MM.1S (cell line): ENCODE data around the gene PRAMEF2.
"Not testable (repeated sequence)": the region's sequence is repeated elsewhere in the genome, so short reads cannot be mapped to it uniquely, and the experiment has no call there.

Experiments used
- DNase-seq: peaks from one replicate; pipeline ENCODE4 v3.0.0-alpha.2; 2015
- H2AFZ ChIP-seq: fragments of 300-600 bp; sonication (generic); 2 replicates; pipeline ENCODE4 v1.6.0; 2016; ENCODE audit warnings: antibody characterized with exemption, low read length
- H3F3A ChIP-seq: fragments of 300-600 bp; sonication (generic); 2 replicates; pipeline ENCODE4 v1.6.1; 2016; ENCODE audit warnings: mild to moderate bottlenecking, antibody characterized with exemption, low read length, moderate library complexity, mixed read lengths; ENCODE audit not compliant: insufficient read depth
- H3K27ac ChIP-seq: fragments of 300-600 bp; sonication (generic); 2 replicates; pipeline ENCODE4 v1.5.1; 2016; ENCODE audit warnings: mild to moderate bottlenecking, low read length
- H3K27me3 ChIP-seq: fragments of 300-600 bp; sonication (generic); replicated peaks from 2 replicates; pipeline ENCODE4 v1.6.0; 2016; ENCODE audit warnings: low read length; ENCODE audit not compliant: insufficient read depth
- H3K36me3 ChIP-seq: fragments of 300-600 bp; sonication (generic); replicated peaks from 2 replicates; pipeline ENCODE4 v1.6.1; 2016; ENCODE audit warnings: mild to moderate bottlenecking, low read length, mixed read lengths; ENCODE audit not compliant: insufficient read depth
- H3K4me1 ChIP-seq: fragments of 300-600 bp; sonication (generic); 2 replicates; pipeline ENCODE4 v1.6.1; 2016; ENCODE audit warnings: low read length, mixed read lengths
- H3K4me2 ChIP-seq: fragments of 300-600 bp; sonication (generic); 2 replicates; pipeline ENCODE4 v1.6.0; 2016; ENCODE audit warnings: low read depth, low read length
- H3K4me3 ChIP-seq: fragments of 300-600 bp; sonication (generic); 2 replicates; pipeline ENCODE4 v1.5.1; 2016; ENCODE audit warnings: low read length, mixed read lengths
- H3K79me2 ChIP-seq: fragments of 300-600 bp; sonication (generic); 2 replicates; pipeline ENCODE4 v1.6.1; 2016; ENCODE audit warnings: mixed run types, low read length, mixed read lengths
- H3K9ac ChIP-seq: fragments of 300-600 bp; sonication (generic); 2 replicates; pipeline ENCODE4 v1.6.1; 2016; ENCODE audit warnings: low read length, mixed read lengths
- H3K9me2 ChIP-seq: fragments of 300-600 bp; sonication (generic); replicated peaks from 2 replicates; pipeline ENCODE4 v1.6.1; 2016; ENCODE audit warnings: mild to moderate bottlenecking, low read length, mixed read lengths; ENCODE audit not compliant: insufficient read depth
- H3K9me3 ChIP-seq: fragments of 300-600 bp; sonication (generic); replicated peaks from 2 replicates; pipeline ENCODE4 v1.6.1; 2016; ENCODE audit warnings: mild to moderate bottlenecking, low read length, mixed read lengths; ENCODE audit not compliant: insufficient read depth
- H4K20me1 ChIP-seq: fragments of 300-600 bp; sonication (generic); 2 replicates; pipeline ENCODE4 v1.6.1; 2016; ENCODE audit warnings: mild to moderate bottlenecking, low read length, moderate library complexity, mixed read lengths; ENCODE audit not compliant: insufficient read depth
- CTCF ChIP-seq: fragments of 300-600 bp; sonication (generic); IDR thresholded peaks from 2 replicates; pipeline ENCODE4 v1.5.1; 2016; ENCODE audit warnings: antibody characterized with exemption, low read length, mixed read lengths
- EZH2 ChIP-seq: fragments of 300-600 bp; sonication (generic); optimal IDR thresholded peaks from 2 replicates; pipeline ENCODE3; 2017; ENCODE audit warnings: low read depth, mild to moderate bottlenecking, antibody characterized with exemption, low read length, mixed read lengths
- EZH2phosphoT487 ChIP-seq: fragments of 300-600 bp; sonication (generic); IDR thresholded peaks from 2 replicates; pipeline ENCODE4 v1.6.1; 2018; ENCODE audit warnings: antibody characterized with exemption, low read length

Gene PRAMEF2

DNA sequence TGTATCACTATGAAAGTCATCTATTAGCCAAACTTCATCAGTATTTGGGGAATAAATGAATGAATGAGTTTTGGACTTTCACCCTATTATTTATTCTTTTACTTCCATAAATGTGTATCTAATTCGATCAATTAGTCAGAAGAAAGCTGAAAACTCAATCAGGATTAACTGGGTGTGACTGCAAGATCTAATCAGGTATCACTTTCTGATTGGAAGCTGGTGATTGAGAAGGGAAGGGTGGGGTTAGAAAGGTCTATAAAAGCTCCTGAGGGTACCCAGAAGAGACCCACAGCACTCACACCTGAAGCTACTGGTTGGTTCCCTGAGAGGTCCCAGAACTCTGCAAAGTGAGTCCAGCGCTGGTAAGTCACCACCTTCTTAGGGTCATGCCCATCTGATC is at the start of gene PRAMEF2:
TSS of gene PRAMEF2 (plus strand) at position 301 of the 400 bp plus-strand sequence. CDS start 1,924 bp downstream, outside the sequence.
- H3K4me3 ChIP-seq, H3K4me2 ChIP-seq, H3K27me3 ChIP-seq, DNase-seq, H3K9me2 ChIP-seq, H2AFZ ChIP-seq, H3F3A ChIP-seq, H4K20me1 ChIP-seq, H3K9ac ChIP-seq, H3K4me1 ChIP-seq, H3K27ac ChIP-seq, H3K9me3 ChIP-seq, H3K36me3 ChIP-seq, H3K79me2 ChIP-seq: not testable (repeated sequence)

DNA sequence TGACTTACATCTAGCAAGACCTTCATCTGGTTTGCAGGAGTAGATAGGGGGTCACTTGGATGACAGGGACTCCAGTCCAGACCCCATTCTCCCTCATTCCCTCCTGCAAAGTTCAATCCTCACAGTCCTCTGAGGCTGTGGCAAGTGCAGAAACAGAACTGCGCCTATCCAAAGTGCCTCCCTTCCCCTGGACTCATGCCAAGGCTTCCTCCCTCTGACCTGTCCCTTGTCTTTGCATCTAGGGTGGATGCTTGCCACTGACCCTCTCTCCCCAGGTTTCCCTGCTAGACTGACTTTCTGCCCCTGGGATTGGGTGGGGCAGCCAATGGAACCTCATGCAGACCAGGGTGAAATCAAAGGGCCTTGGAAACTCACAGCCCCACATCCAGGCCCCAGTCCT is 47.0 kb upstream of the PRAMEF2 start:
- H3K79me2 ChIP-seq, result no peaks in the 10 kb centered on the region
- no peak overlapping the region for H2AFZ ChIP-seq
- H3K4me3 ChIP-seq, result no peak overlapping the region
- no peaks in the 10 kb centered on the region for H3K36me3 ChIP-seq
- H3K9ac ChIP-seq, result no peak overlapping the region
- H4K20me1 ChIP-seq, result no peaks in the 10 kb centered on the region
- H3K27me3 ChIP-seq, result no peaks in the 10 kb centered on the region
- H3K9me3 ChIP-seq, result no peaks in the 10 kb centered on the region
- H3F3A ChIP-seq, result no peaks in the 10 kb centered on the region
- TF ChIP-seq CTCF (no peak), EZH2phosphoT487 (no peak), EZH2 (no peak)
- no peaks in the 10 kb centered on the region for H3K9me2 ChIP-seq
- no peak overlapping the region for H3K4me2 ChIP-seq
- no peak for DNase-seq
- no peak overlapping the region for H3K27ac ChIP-seq
- no peaks in the 10 kb centered on the region for H3K4me1 ChIP-seq

- Histone ChIP-seq H3F3A (no peaks in the 10 kb centered on the region), H3K36me3 (no peaks in the 10 kb centered on the region), H3K4me3 (no peak overlapping the region), H3K27ac (no peak overlapping the region), H3K9ac (no peak overlapping the region), H3K79me2 (no peaks in the 10 kb centered on the region), H3K9me2 (no peaks in the 10 kb centered on the region), H2AFZ (no peak overlapping the region), H4K20me1 (no peaks in the 10 kb centered on the region), H3K9me3 (no peaks in the 10 kb centered on the region), H3K4me1 (no peaks in the 10 kb centered on the region), H3K4me2 (no peak overlapping the region), H3K27me3 (no peaks in the 10 kb centered on the region)
- TF ChIP-seq CTCF (no peak), EZH2phosphoT487 (no peak), EZH2 (no peak)
- DNase-seq, result no peak
Measured at GRCh38 chr1:12810691-12811408, 46.0 kb upstream of the PRAMEF2 start.

- Histone ChIP-seq H3K4me3 (no peak overlapping the region), H3K36me3 (no peaks in the 10 kb centered on the region), H3K9me3 (no peaks in the 10 kb centered on the region), H3K9me2 (no peaks in the 10 kb centered on the region), H4K20me1 (no peaks in the 10 kb centered on the region), H3K27ac (no peak overlapping the region), H3K4me2 (no peak overlapping the region), H3K9ac (no peak overlapping the region), H3F3A (no peaks in the 10 kb centered on the region), H3K27me3 (no peaks in the 10 kb centered on the region), H3K79me2 (no peaks in the 10 kb centered on the region), H2AFZ (no peak overlapping the region), H3K4me1 (no peaks in the 10 kb centered on the region)
- TF ChIP-seq EZH2 (no peak), CTCF (no peak), EZH2phosphoT487 (no peak)
- DNase-seq, result no peak
Measured at GRCh38 chr1:12811409-12811784, 45.5 kb upstream of the PRAMEF2 start.

- H3K9me2 ChIP-seq, H3K79me2 ChIP-seq, H3F3A ChIP-seq, H3K4me1 ChIP-seq, H3K4me3 ChIP-seq, H2AFZ ChIP-seq, H3K9ac ChIP-seq, H3K27me3 ChIP-seq, H3K4me2 ChIP-seq, H4K20me1 ChIP-seq, DNase-seq, H3K9me3 ChIP-seq, H3K27ac ChIP-seq, H3K36me3 ChIP-seq: not testable (repeated sequence)
Measured at GRCh38 chr1:12819061-12819460, 37.8 kb upstream of the PRAMEF2 start.

DNA sequence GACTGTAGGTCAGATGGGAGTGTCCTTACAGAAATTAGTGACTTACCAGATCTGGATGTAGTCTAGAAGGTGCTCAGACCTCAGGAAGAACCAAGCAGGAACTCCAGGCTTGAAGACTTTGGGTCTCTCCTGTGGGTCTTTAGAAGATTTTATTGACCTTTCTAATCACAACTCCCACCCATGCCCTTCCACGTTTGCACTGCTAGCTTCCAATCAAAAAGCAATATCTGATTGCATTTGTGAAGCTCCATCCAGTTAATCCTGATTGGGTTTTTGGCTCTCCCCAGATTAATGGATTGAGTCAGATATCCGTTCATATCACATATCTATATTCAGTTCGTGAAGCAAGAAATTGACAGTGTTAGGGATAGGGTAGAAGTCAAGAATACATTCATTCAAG is 25.6 kb upstream of the PRAMEF2 start, which contains the start of gene PRAMEF11:
TSS of gene PRAMEF11 (minus strand) at position 101 of the 400 bp plus-strand sequence. CDS start 2,621 bp downstream, outside the sequence.
- not testable (repeated sequence) for H3K4me1 ChIP-seq, H3K9me3 ChIP-seq, DNase-seq, H3F3A ChIP-seq, H3K4me2 ChIP-seq, H2AFZ ChIP-seq, H3K4me3 ChIP-seq, H4K20me1 ChIP-seq, H3K27me3 ChIP-seq, H3K79me2 ChIP-seq, H3K9ac ChIP-seq, H3K27ac ChIP-seq, H3K9me2 ChIP-seq, H3K36me3 ChIP-seq
